DND-41 (cell line): ENCODE data around the gene GSPT2.

Experiments
- EZH2 ChIP-seq: IDR thresholded peaks from 3 replicates; pipeline ENCODE4 v1.6.1; 2012; ENCODE audit warnings: borderline replicate concordance, low read depth, mild to moderate bottlenecking, moderate library complexity, low read length, inconsistent platforms; ENCODE audit not compliant: severe bottlenecking
- TF ChIP-seq, protein P1 (sequence below): IDR thresholded peaks from 2 replicates; pipeline ENCODE4 v1.5.1; 2012; ENCODE audit warnings: borderline replicate concordance, low read length, moderate library complexity, mild to moderate bottlenecking; ENCODE audit not compliant: poor library complexity, severe bottlenecking; ENCODE audit errors: extremely low read depth

DNA sequence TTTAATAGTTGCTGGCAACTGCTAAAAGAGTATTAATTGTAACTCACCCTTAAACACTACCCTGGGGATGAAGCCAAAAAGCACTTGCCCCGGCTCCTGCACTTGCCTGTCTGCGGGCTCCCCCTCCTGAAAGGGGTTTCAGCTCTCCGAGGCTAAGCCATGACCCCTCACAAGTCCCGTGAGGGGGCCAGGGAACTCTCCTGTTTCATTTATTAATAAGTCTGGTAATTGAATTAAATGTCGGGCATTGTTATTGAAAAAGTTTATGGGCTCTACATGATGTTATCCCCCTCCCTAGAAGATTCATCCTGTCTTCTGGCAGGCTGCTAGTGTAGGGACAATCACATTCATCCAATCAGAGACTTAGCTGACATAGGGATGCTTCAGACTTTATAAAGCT is 23.3 kb downstream of the GSPT2 start:
- TF ChIP-seq, protein P1, sequence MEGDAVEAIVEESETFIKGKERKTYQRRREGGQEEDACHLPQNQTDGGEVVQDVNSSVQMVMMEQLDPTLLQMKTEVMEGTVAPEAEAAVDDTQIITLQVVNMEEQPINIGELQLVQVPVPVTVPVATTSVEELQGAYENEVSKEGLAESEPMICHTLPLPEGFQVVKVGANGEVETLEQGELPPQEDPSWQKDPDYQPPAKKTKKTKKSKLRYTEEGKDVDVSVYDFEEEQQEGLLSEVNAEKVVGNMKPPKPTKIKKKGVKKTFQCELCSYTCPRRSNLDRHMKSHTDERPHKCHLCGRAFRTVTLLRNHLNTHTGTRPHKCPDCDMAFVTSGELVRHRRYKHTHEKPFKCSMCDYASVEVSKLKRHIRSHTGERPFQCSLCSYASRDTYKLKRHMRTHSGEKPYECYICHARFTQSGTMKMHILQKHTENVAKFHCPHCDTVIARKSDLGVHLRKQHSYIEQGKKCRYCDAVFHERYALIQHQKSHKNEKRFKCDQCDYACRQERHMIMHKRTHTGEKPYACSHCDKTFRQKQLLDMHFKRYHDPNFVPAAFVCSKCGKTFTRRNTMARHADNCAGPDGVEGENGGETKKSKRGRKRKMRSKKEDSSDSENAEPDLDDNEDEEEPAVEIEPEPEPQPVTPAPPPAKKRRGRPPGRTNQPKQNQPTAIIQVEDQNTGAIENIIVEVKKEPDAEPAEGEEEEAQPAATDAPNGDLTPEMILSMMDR = no peak
- TF ChIP-seq EZH2 = no peak
